WTC11 (cell line): Measurements from ENCODE around the gene ZNF576. TPM values are rescaled to one million over a fixed set of nuclear protein-coding genes. Genes with fewer than 3 reads are reported as not detected.

Experiments used
- ATAC-seq: fragments of 200-7000 bp; cut with Tn5 transposase; 2 replicates; pipeline ENCODE4 v1.10.0; 2021; ENCODE audit warnings: mild to moderate bottlenecking, moderate library complexity
- CTCF ChIA-PET: fragments of 300-600 bp; sonication (Branson Sonifier 250); formaldehyde crosslinking; loops from one replicate; lab custom pipeline; 2021; ENCODE audit warnings: antibody characterized with exemption; lab: Charles Lee
- POLR2A ChIA-PET: fragments of 350-600 bp; sonication (Branson Sonifier 250); formaldehyde crosslinking; loops from one replicate; lab custom pipeline; 2021; ENCODE audit warnings: antibody characterized with exemption; lab: Charles Lee
- DNase-seq: peaks from one replicate; pipeline ENCODE4 v3.0.0; 2021; ENCODE audit warnings: low spot score
- H3K27ac Mint-ChIP-seq: 2 replicates; pipeline ENCODE4 v1.8.0; 2021; ENCODE audit warnings: mixed read lengths
- H3K27me3 Mint-ChIP-seq: 2 replicates; pipeline ENCODE4 v1.8.0; 2021; ENCODE audit warnings: low read depth, mild to moderate bottlenecking, moderate library complexity, mixed read lengths
- H3K36me3 Mint-ChIP-seq: 2 replicates; pipeline ENCODE4 v1.8.0; 2021; ENCODE audit warnings: mixed read lengths
- H3K4me1 Mint-ChIP-seq: 2 replicates; pipeline ENCODE4 v1.8.0; 2022; ENCODE audit warnings: mixed read lengths
- H3K4me3 Mint-ChIP-seq: 2 replicates; pipeline ENCODE4 v1.8.0; 2021; ENCODE audit warnings: mild to moderate bottlenecking, moderate library complexity, mixed read lengths
- H3K9me3 Mint-ChIP-seq: 2 replicates; pipeline ENCODE4 v1.8.0; 2021; ENCODE audit warnings: mixed read lengths
- AFF4 ChIP-seq: sonication (generic); formaldehyde crosslinking; IDR thresholded peaks from 2 replicates; pipeline ENCODE4 v1.8.1; 2023; ENCODE audit warnings: mild to moderate bottlenecking, missing genetic modification reagents, borderline replicate concordance
- ATF1 ChIP-seq: sonication (generic); formaldehyde crosslinking; IDR thresholded peaks from 2 replicates; pipeline ENCODE4 v1.8.1; 2023; ENCODE audit warnings: mild to moderate bottlenecking, moderate library complexity, missing genetic modification reagents
- MLX ChIP-seq: sonication (generic); formaldehyde crosslinking; IDR thresholded peaks from 2 replicates; pipeline ENCODE4 v1.8.1; 2023; ENCODE audit warnings: mild to moderate bottlenecking, missing genetic modification reagents, moderate library complexity
- NFE2L1 ChIP-seq: sonication (generic); formaldehyde crosslinking; IDR thresholded peaks from 2 replicates; pipeline ENCODE4 v1.8.1; 2023; ENCODE audit warnings: missing genetic modification reagents
- OVOL2 ChIP-seq: fragments of 250-450 bp; sonication (Bioruptor Pico); IDR thresholded peaks from 2 replicates; pipeline ENCODE4 v1.9.0; 2021; ENCODE audit warnings: mild to moderate bottlenecking, borderline replicate concordance
- TEAD4 ChIP-seq: sonication (generic); formaldehyde crosslinking; IDR thresholded peaks from 2 replicates; pipeline ENCODE4 v1.8.0; 2022; ENCODE audit warnings: mild to moderate bottlenecking, missing genetic modification reagents
- ZMAT4 ChIP-seq: fragments of 250-450 bp; sonication (Bioruptor Pico); IDR thresholded peaks from 2 replicates; pipeline ENCODE4 v1.9.0; 2021; ENCODE audit warnings: mild to moderate bottlenecking
- ZNF219 ChIP-seq: sonication (generic); formaldehyde crosslinking; IDR thresholded peaks from 2 replicates; pipeline ENCODE4 v1.8.0; 2023; ENCODE audit warnings: missing genetic modification reagents, mild to moderate bottlenecking, borderline replicate concordance
- ZNF263 ChIP-seq: sonication (generic); formaldehyde crosslinking; IDR thresholded peaks from 2 replicates; pipeline ENCODE4 v1.8.1; 2022; ENCODE audit warnings: low read depth, mild to moderate bottlenecking, moderate library complexity, missing genetic modification reagents
- ZNF532 ChIP-seq: fragments of 250-450 bp; sonication (Bioruptor Pico); IDR thresholded peaks from 2 replicates; pipeline ENCODE4 v1.9.0; 2021; ENCODE audit warnings: mild to moderate bottlenecking, borderline replicate concordance
- total RNA-seq: library from RNA; stranded (reverse); gene quantifications from 3 replicates; pipeline ENCODE4 v1.2.3, GENCODE V29; 2021
- TF ChIP-seq, protein P1 (sequence below): sonication (generic); formaldehyde crosslinking; IDR thresholded peaks from 2 replicates; pipeline ENCODE4 v1.8.1; 2023; ENCODE audit warnings: mild to moderate bottlenecking, moderate library complexity, missing genetic modification reagents
- TF ChIP-seq, protein P2 (sequence below): fragments of 200-600 bp; IDR thresholded peaks from 2 replicates; pipeline ENCODE4 v1.8.0; 2022; ENCODE audit warnings: antibody characterized with exemption

The ZNF576 gene
- total RNA-seq, 1 experiment from 2014 or later: 15.9 TPM

- TF ChIP-seq ZMAT4 (CRISPR knock-in tag): no peak
These were observed 4.3 kb upstream of the ZNF576 start (continued) for GRCh38 chr19:43591904-43592772.

DNA sequence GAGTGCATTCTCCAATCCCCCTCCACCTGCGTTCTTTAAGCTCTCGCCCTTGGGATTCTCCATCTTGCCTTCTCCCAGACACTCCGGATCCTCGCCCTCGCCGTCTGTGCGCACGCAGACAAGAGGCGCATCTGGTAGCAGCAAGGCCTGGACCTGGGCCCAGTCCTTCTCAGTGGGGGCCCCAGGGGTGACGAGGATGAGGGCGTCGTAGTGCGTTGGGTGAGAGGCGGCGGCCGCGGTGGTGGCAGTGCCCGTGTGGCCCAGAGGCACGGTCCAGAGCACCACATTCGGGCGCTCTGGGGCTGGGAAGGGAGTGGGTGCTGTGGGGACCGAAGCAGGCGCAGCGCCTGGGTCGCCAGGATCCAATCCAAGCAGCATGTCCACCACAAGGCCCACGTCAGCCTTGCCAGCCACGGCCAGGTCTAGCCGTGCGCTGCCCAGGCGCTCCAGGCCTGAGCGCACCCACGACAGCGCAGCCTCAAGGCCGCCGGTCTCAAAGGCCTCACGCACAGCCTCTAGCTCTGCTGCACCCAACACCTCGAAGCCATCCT is 3.5 kb upstream of the ZNF576 start:
- H3K27ac Mint-ChIP-seq: no peak overlapping the region
- no peak for TF ChIP-seq ZNF532 (CRISPR knock-in tag)
- no peak for TF ChIP-seq OVOL2 (CRISPR knock-in tag)
- TF ChIP-seq ZMAT4 (CRISPR knock-in tag): no peak
- no peak for TF ChIP-seq ATF1 (CRISPR knock-in tag)
- POLR2A ChIA-PET: no interaction called here

GRCh38 chr19:43594081-43594697 is 2.2 kb upstream of the ZNF576 start:
- H3K27ac Mint-ChIP-seq: no peak overlapping the region
- no peak for TF ChIP-seq ZNF263
- no peak for TF ChIP-seq MLX (CRISPR knock-in tag)
- TF ChIP-seq, protein P1, sequence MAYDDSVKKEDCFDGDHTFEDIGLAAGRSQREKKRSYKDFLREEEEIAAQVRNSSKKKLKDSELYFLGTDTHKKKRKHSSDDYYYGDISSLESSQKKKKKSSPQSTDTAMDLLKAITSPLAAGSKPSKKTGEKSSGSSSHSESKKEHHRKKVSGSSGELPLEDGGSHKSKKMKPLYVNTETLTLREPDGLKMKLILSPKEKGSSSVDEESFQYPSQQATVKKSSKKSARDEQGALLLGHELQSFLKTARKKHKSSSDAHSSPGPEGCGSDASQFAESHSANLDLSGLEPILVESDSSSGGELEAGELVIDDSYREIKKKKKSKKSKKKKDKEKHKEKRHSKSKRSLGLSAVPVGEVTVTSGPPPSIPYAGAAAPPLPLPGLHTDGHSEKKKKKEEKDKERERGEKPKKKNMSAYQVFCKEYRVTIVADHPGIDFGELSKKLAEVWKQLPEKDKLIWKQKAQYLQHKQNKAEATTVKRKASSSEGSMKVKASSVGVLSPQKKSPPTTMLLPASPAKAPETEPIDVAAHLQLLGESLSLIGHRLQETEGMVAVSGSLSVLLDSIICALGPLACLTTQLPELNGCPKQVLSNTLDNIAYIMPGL (CRISPR knock-in tag): no peak
- TF ChIP-seq ZNF219 (CRISPR knock-in tag): no peak
- no peak for TF ChIP-seq NFE2L1 (CRISPR knock-in tag)
- no peak for TF ChIP-seq TEAD4 (CRISPR knock-in tag)
- TF ChIP-seq AFF4 (CRISPR knock-in tag): no peak
- TF ChIP-seq, protein P2, sequence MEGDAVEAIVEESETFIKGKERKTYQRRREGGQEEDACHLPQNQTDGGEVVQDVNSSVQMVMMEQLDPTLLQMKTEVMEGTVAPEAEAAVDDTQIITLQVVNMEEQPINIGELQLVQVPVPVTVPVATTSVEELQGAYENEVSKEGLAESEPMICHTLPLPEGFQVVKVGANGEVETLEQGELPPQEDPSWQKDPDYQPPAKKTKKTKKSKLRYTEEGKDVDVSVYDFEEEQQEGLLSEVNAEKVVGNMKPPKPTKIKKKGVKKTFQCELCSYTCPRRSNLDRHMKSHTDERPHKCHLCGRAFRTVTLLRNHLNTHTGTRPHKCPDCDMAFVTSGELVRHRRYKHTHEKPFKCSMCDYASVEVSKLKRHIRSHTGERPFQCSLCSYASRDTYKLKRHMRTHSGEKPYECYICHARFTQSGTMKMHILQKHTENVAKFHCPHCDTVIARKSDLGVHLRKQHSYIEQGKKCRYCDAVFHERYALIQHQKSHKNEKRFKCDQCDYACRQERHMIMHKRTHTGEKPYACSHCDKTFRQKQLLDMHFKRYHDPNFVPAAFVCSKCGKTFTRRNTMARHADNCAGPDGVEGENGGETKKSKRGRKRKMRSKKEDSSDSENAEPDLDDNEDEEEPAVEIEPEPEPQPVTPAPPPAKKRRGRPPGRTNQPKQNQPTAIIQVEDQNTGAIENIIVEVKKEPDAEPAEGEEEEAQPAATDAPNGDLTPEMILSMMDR: no peak
- peaks cover 10% of the 10 kb centered on the region for H3K36me3 Mint-ChIP-seq
- DNase-seq: no peak
- POLR2A ChIA-PET: interaction anchor here (0.6 to 1.8 kb wide), 7 partner anchors 19 to 130 kb away, joined by 3 to 6 read pairs (median 4); partner anchors contain the start of gene XRCC1
- H3K27me3 Mint-ChIP-seq: no peaks in the 10 kb centered on the region
- peaks cover 17% of the 10 kb centered on the region for H3K4me1 Mint-ChIP-seq
- no peaks in the 10 kb centered on the region for H3K9me3 Mint-ChIP-seq
- CTCF ChIA-PET: interaction anchor here (0.8 to 6.9 kb wide), 36 partner anchors 11 to 191 kb away, joined by 3 to 140 read pairs (median 4); partner anchors contain the start of genes PHLDB3, PINLYP, XRCC1 and ZNF428
- ATAC-seq: no peak
- H3K4me3 Mint-ChIP-seq: no peak overlapping the region

More for the DNA sequence above, 3.5 kb upstream of the ZNF576 start:
- no peak overlapping the region for H3K4me3 Mint-ChIP-seq
- H3K4me1 Mint-ChIP-seq: peaks cover 14% of the 10 kb centered on the region
- ATAC-seq: no peak
- CTCF ChIA-PET: interaction anchor here (3.8 to 6.9 kb wide), 3 partner anchors 37 to 146 kb away, joined by 24 to 140 read pairs (median 130); partner anchors contain the start of gene ZNF575
- peaks cover 16% of the 10 kb centered on the region for H3K36me3 Mint-ChIP-seq
- no peaks in the 10 kb centered on the region for H3K9me3 Mint-ChIP-seq
- DNase-seq: no peak
- no peaks in the 10 kb centered on the region for H3K27me3 Mint-ChIP-seq
